Glomerular visceral epithelial cell (primary cell): ENCODE results near the gene WBP2NL.

Source experiments
- DNase-seq: peaks from one replicate; pipeline ENCODE4 v3.0.0-alpha.2; 2016; ENCODE audit errors: extremely low spot score

WBP2NL gene

DNA sequence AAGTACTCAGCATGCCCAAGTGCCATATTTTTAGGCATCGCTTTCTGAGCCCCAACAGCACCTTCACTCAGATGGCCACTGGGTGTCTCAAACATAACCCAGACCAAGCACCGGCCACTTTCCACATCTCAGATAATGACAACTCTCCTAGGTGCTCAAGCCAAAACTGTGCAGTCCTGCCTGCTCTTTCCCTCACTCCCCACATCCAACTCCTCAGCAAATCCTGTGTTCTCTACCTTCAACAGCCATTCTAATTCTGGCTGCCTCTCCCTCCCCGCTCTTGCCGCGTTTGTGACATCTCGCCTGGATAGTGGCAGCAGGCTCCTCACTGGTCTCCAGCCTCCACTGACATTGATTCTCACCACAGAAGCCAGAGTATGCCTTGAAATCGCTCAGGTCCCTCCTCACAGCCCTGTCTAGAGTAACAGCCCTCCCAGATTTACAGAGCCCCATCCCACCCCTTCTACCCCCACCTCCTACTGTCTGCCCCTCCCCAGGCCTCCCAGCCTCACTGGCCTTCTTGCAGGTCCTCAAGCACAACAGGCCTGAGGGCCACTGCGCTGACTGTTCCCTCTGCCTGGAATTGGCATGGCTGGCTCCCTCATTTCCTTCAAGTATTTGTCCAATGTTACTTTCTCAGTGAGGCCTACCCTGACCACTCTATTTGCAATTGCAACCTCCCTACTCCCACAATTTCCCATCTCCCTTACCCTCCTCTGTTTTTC lies 74.2 kb downstream of the WBP2NL start:
- DNase-seq: no peak

DNA sequence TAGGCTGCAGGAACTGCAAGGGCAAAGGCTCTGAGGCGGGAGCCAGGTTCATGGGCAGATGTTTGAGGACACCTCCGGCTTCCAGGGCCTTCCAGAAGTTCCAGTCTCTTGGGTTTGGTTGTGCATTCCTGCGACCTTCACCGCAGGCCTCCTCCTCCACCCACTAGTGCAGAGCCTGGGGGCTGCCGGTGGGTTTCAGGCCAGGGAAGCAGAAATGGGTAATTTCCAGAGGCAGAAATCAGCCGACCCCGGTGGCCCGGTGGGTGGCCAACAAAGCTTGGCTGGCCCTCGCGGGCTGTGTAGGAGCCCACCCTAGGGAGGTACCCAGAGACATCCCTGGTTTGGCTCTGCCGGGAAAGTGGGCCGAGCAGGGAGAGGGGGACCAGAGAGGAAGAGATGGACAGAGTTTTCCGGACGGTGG lies 75.0 kb downstream of the WBP2NL start:
- DNase-seq: no peak

DNA sequence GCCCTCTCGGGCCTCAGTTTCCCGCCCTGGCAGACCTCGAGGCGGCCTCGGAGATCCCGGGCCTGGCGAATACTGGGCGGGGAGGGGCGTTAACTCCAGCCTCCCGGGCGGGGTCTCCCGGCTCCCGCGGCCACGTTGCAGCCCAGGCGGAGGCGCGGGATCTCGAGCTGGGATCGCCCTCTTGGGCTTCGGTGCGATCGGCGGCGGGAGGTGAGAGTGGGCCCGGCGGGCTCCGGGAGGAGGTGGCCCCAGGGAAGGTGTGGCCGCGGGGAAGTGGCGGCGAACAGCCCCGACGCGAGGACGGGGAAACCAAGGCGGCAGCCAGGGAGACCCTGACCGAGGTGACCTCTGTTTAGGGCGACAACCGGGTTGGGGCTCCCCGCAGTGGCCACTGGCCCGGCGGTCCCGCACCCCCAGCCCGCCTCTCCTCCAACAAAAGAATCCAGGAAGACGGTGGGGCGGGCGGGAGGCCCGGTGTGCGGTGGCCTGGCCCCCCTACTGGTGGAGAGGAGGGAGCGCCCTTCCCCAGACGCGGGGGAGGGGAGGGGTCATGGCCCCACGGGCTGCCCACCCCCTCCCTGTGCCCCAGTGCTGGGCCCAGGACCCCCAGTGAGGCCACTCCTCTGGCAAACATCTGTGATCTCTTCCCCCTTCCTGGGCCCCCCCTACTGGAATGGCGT lies 75.7 kb downstream of the WBP2NL start, which contains the start of gene PHETA2:
PHETA2 (plus strand) TSS at position 117 of the 680 bp plus-strand sequence. CDS start 3,046 bp downstream, outside the sequence.
- DNase-seq: no peak

DNA sequence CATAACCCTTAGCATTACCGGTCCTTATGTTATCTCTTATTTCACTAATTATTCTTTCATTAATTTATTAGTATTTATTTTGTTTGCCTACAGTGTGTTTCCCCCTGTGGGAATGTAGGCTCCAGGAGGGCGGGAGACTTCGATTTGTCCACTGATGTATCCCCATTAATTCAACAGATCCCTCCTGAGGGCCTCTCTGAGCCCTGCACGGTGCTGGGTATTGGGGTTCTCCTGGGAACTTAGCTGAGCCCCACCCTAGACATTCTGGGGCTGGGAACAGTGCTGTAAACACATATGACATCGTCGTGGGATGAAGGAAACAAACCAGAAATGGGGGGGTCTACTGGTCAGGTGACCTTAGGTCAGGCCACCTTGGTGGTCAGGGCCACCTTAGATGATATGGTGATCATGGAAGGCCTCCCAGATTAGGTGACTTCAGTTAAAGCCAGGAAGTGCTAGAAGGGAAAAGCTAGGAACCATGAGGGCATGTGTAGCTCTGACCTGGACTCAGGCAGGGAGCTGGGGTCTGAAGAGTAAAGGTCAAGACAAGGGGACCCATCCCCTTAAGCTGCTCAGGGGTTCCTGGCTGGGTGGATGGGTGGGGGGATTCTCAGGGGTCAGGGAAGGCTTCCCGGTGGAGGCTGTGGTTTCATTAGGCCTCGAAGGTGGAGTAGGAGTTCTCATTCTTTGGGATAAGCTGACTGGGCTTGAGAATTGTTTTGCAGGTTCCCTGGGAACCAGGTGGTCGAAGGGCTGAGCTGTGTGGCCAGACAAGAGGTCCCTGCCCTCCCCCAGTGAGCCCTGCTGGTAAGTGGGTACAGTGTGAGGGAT lies 76.5 kb downstream of the WBP2NL start:
- DNase-seq: no peak

DNA sequence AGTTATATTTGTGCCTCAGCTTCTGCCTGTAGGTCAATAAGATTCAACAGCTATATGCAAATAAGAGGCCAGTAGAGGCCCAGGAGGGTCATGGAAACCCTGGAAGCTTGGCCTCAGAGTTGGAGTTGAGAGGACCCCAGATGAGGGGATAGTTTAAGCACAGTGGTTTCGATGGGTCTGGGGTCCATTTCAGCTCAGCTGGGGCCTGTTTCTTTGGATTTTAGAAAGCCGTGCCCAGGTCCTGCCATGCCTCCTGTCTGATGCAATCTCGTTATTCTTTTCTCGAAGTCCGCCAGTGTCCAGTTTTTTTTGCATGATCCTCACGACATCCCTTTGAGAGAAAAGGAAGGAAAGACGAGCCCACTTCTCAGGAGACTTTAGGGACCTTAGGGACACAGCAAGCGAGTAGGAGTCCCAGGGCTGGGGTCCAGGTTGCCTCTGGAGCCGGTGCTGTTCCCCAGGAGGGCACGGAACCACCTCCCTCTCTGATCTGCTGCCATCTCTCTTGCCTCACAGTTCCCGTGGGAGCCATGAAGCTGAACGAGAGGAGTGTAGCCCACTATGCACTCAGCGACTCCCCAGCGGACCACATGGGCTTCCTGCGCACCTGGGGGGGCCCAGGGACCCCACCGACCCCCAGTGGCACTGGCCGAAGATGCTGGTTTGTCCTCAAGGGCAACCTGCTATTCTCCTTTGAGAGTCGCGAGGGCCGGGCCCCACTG lies 78.3 kb downstream of the WBP2NL start:
- no peak for DNase-seq

DNA sequence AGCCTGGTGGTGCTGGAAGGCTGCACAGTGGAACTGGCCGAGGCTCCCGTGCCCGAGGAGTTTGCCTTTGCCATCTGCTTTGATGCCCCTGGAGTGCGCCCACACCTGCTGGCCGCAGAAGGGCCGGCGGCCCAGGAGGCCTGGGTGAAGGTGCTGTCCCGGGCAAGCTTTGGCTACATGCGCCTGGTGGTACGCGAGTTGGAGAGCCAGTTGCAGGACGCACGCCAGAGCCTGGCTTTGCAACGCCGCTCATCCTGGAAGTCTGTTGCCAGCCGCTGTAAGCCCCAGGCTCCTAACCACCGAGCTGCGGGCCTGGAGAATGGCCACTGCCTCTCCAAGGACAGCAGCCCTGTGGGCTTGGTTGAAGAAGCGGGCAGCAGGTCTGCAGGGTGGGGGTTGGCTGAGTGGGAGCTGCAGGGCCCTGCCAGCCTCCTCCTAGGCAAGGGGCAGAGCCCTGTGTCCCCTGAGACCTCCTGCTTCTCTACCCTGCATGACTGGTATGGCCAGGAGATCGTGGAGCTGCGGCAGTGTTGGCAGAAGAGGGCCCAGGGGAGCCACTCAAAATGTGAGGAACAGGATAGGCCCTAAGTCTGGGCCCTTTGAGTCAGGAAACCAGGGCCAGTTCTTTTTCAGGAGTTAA lies 79.0 kb downstream of the WBP2NL start:
- no peak for DNase-seq
